ENCODE results near the gene ATG4B.

Gene ATG4B

GRCh38 chr2:241721852-241722251 lies 84.4 kb downstream of the ATG4B start:
- H3K27me3 Mint-ChIP-seq (ENCODE audit: low read depth, poor library complexity): no peaks in the 10 kb centered on the region
- DNase-seq: no peak
- H3K9me3 Mint-ChIP-seq: peaks cover 38% of the 10 kb centered on the region
- no peak for TF ChIP-seq CTCF (IDR thresholded peaks at IDR 0.05)
- H3K27ac Mint-ChIP-seq: no peak overlapping the region
- peaks cover 86% of the 10 kb centered on the region for H3K36me3 Mint-ChIP-seq (ENCODE audit: low read depth)
- H3K4me3 Mint-ChIP-seq: no peak overlapping the region
- H3K4me1 Mint-ChIP-seq: no peaks in the 10 kb centered on the region

- no peak for DNase-seq
- Mint-ChIP-seq H3K4me1 (no peaks in the 10 kb centered on the region), H3K36me3 (ENCODE audit: low read depth) (peaks cover 85% of the 10 kb centered on the region), H3K27me3 (ENCODE audit: low read depth, poor library complexity) (no peaks in the 10 kb centered on the region), H3K27ac (no peak overlapping the region), H3K9me3 (peaks cover 38% of the 10 kb centered on the region), H3K4me3 (no peak overlapping the region)
- no peak for TF ChIP-seq CTCF (IDR thresholded peaks at IDR 0.05)
Observed at GRCh38 chr2:241722896-241723454, 85.5 kb downstream of the ATG4B start.
